Stimulated activated CD8-positive, alpha-beta memory T cell treated with anti-CD3 and anti-CD28 coated beads, Interleukin-7, amount 100 ng/mL, for 48 hours (primary cell): ENCODE results near the gene CCDC12.

Experiments
- DNase-seq, 2 donors: peaks; one replicate each; pipeline ENCODE4 v3.0.0-alpha.2; 2020; ENCODE audit warnings: low read depth in 1 of 2; ENCODE audit errors: extremely low read depth in 1 of 2

CCDC12 gene

GRCh38 chr3:46878781-46879436, 97.6 kb downstream of the CCDC12 start:
- DNase-seq: no peak

GRCh38 chr3:46877406-46878125, 99.0 kb downstream of the CCDC12 start, which contains the start of gene PTH1R:
PTH1R (plus strand) TSS chr3:46877721; CDS start chr3:46883560, 5,839 bp downstream.
- no peak for DNase-seq

- no peak for DNase-seq
Observed at GRCh38 chr3:46876313-46877300, 99.9 kb downstream of the CCDC12 start.

GRCh38 chr3:46875560-46875959, 101.0 kb downstream of the CCDC12 start:
- DNase-seq: no peak

- DNase-seq: no peak
Observed at GRCh38 chr3:46874430-46874829, 102.1 kb downstream of the CCDC12 start.

GRCh38 chr3:46873521-46873920, 103.0 kb downstream of the CCDC12 start:
- no peak for DNase-seq
